Nephron progenitor cell (in vitro differentiated cells): ENCODE measurements around the gene ELF1.
"Not testable (repeated sequence)": the region's sequence is repeated elsewhere in the genome, so short reads cannot be mapped to it uniquely, and the experiment has no call there.

Experiments used
- DNase-seq: peaks from one replicate; pipeline ENCODE4 v3.0.0; 2021
- H3K27ac Mint-ChIP-seq: 2 replicates; pipeline ENCODE4 v1.8.0; 2021; ENCODE audit warnings: mild to moderate bottlenecking, moderate library complexity, mixed read lengths
- H3K27me3 Mint-ChIP-seq: 2 replicates; pipeline ENCODE4 v1.8.0; 2021; ENCODE audit warnings: mild to moderate bottlenecking, low read depth, mixed read lengths; ENCODE audit not compliant: poor library complexity
- H3K36me3 Mint-ChIP-seq: 2 replicates; pipeline ENCODE4 v1.8.0; 2021; ENCODE audit warnings: low read depth, mixed read lengths
- H3K4me1 Mint-ChIP-seq: 2 replicates; pipeline ENCODE4 v1.8.0; 2021; ENCODE audit warnings: mixed read lengths
- H3K4me3 Mint-ChIP-seq: 2 replicates; pipeline ENCODE4 v1.8.0; 2021; ENCODE audit warnings: mild to moderate bottlenecking, moderate library complexity, mixed read lengths
- H3K9me3 Mint-ChIP-seq: 2 replicates; pipeline ENCODE4 v1.8.0; 2021; ENCODE audit warnings: mild to moderate bottlenecking, moderate library complexity, mixed read lengths
- CTCF ChIP-seq: fragments of 200-600 bp; sonication (generic); IDR thresholded peaks from 2 replicates; pipeline ENCODE4 v1.5.0; 2021; ENCODE audit warnings: antibody characterized with exemption

ELF1 gene

GRCh38 chr13:41049480-41050440 lies 30.6 kb upstream of the ELF1 start:
- Mint-ChIP-seq H3K27me3 (no peaks in the 10 kb centered on the region), H3K4me3 (no peak overlapping the region), H3K4me1 (peaks cover 5% of the 10 kb centered on the region), H3K36me3 (peaks cover 70% of the 10 kb centered on the region), H3K27ac (no peak overlapping the region), H3K9me3 (peaks cover 64% of the 10 kb centered on the region)
- DNase-seq, result no peak
- TF ChIP-seq CTCF, result no peak

DNA sequence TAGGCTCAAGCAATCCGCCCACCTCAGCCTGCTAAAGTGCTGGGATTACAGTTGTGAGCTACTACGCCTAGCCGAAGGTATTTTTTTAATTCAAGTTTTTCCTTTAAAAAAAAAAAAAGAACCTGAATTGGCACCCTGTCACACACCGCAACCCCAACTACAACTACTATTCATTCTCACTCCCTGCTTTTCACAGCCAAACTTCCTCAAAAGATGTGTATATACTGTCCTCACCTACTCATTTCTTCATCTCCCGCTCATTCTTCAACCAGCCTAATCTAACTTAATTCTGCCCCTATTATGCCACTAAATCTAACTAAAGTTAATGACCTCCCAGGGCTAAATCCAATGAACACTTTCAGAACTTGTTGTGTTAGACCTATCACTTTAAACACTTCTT lies 29.5 kb upstream of the ELF1 start:
- Mint-ChIP-seq H3K4me1 (no peaks in the 10 kb centered on the region), H3K9me3 (peaks cover 76% of the 10 kb centered on the region), H3K36me3 (peaks cover 76% of the 10 kb centered on the region), H3K27me3 (no peaks in the 10 kb centered on the region), H3K27ac (no peak overlapping the region), H3K4me3 (no peak overlapping the region)
- no peak for TF ChIP-seq CTCF
- no peak for DNase-seq

DNA sequence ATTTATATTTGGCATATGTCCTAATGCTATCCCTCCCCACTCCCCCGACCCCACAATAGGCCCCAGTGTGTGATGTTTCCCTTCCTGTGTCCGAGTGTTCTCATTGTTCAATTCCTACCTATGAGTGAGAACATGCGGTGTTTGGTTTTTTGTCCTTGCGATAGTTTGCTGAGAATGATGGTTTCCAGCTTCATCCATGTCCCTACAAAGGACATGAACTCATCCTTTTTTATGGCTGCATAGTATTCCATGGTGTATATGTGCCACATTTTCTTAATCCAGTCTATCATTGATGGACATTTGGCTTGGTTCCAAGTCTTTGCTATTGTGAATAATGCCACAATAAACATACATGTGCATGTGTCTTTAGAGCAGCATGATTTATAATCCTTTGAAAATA lies 23.3 kb upstream of the ELF1 start:
- Mint-ChIP-seq H3K36me3 (peaks cover 70% of the 10 kb centered on the region), H3K9me3 (peaks cover 83% of the 10 kb centered on the region)
- not testable (repeated sequence) for H3K27ac Mint-ChIP-seq, H3K4me3 Mint-ChIP-seq, H3K4me1 Mint-ChIP-seq, H3K27me3 Mint-ChIP-seq, DNase-seq

DNA sequence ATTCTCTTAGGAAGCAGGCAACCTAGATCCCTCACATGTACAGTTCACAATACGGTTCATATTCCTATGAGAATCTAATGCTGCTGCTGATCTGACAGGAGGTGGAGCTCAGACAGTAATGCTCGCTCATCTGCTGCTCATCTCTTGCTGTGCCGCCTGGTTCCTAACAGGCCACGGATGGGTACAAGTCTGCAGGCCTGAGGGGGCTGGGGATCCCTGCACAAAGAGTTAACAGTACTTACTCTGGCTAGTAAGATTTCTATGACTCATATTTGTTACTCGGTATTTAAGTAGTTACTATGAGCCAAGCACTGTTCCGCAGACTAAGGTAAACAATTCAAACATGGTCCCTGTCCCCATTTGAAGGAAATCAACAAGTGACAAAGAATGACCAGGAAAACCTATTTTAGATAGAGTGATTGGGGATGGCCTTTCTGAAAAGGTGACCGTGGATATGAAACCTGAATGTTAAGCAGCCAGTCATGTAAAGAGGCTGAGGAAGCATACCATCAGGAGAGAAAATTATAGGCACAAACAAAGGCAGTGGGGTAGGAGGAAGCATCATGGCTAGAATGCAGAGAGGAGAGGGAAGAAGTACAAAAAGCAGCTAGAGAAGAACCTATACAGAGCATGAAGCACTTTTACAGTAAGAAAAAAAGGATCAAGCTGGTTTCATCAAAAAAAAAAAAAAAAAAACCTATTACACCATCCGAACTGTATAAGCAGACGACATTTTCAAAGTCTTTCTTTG lies 21.6 kb upstream of the ELF1 start:
- Mint-ChIP-seq H3K27me3 (no peaks in the 10 kb centered on the region), H3K27ac (no peak overlapping the region), H3K36me3 (peaks cover 53% of the 10 kb centered on the region), H3K4me1 (no peaks in the 10 kb centered on the region), H3K9me3 (peaks cover 66% of the 10 kb centered on the region), H3K4me3 (no peak overlapping the region)
- no peak for DNase-seq
- no peak for TF ChIP-seq CTCF

GRCh38 chr13:41039746-41040145 lies 20.6 kb upstream of the ELF1 start:
- Mint-ChIP-seq H3K9me3 (peaks cover 56% of the 10 kb centered on the region), H3K4me3 (no peak overlapping the region), H3K36me3 (peaks cover 43% of the 10 kb centered on the region), H3K4me1 (no peaks in the 10 kb centered on the region), H3K27me3 (no peaks in the 10 kb centered on the region), H3K27ac (no peak overlapping the region)
- no peak for TF ChIP-seq CTCF
- DNase-seq, result no peak

GRCh38 chr13:41036557-41036956 lies 17.4 kb upstream of the ELF1 start:
- peaks cover 28% of the 10 kb centered on the region for H3K9me3 Mint-ChIP-seq
- H3K4me3 Mint-ChIP-seq, H3K27me3 Mint-ChIP-seq, H3K27ac Mint-ChIP-seq, H3K4me1 Mint-ChIP-seq, DNase-seq: not testable (repeated sequence)
- H3K36me3 Mint-ChIP-seq, result peaks cover 31% of the 10 kb centered on the region
